Measurements from ENCODE around the gene OR6S1.
A peak's percentile ranks its signal among the peaks of the same experiment; 100 is the strongest.

OR6S1 gene, protein sequence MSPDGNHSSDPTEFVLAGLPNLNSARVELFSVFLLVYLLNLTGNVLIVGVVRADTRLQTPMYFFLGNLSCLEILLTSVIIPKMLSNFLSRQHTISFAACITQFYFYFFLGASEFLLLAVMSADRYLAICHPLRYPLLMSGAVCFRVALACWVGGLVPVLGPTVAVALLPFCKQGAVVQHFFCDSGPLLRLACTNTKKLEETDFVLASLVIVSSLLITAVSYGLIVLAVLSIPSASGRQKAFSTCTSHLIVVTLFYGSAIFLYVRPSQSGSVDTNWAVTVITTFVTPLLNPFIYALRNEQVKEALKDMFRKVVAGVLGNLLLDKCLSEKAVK

DNA sequence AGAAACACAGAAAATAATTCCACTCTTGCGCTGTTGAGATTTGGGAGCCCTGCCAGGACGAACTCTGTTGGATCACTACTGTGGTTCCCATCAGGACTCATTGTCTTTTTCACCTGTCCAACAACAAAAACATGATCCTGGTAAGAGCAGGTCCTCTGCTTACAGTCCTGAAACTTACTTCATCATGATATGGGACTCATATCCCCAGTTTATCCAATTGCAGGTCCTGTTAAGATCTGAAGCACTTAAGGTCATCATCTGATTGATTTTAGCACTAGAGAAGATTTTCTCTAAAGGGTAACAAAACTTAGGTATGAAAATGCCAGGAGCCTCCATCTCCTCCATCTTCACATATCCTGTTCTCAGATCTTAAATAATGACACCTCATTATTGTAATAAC lies at the start of gene OR6S1:
OR6S1 (minus strand) TSS at position 101 of the 400 bp plus-strand sequence; CDS start at position 101, 0 bp downstream.
- DNase-seq (ENCODE audit: low read depth) = no peak
- H3K4me3 ChIP-seq (ENCODE audit: low read length) = no peak within 1 kb of the TSS
- no peak for TF ChIP-seq CTCF (conservative IDR thresholded peaks at IDR 0.05; ENCODE audit: low read depth, low read length)

- peak; percentile 87 for TF ChIP-seq CTCF (conservative IDR thresholded peaks at IDR 0.05; ENCODE audit: low read depth, low read length)
- no peak for DNase-seq (ENCODE audit: low read depth)
- H3K4me3 ChIP-seq (ENCODE audit: low read length) = no peak overlapping the region
These were observed 49.6 kb upstream of the OR6S1 start for GRCh38 chr14:20690848-20691640.

DNA sequence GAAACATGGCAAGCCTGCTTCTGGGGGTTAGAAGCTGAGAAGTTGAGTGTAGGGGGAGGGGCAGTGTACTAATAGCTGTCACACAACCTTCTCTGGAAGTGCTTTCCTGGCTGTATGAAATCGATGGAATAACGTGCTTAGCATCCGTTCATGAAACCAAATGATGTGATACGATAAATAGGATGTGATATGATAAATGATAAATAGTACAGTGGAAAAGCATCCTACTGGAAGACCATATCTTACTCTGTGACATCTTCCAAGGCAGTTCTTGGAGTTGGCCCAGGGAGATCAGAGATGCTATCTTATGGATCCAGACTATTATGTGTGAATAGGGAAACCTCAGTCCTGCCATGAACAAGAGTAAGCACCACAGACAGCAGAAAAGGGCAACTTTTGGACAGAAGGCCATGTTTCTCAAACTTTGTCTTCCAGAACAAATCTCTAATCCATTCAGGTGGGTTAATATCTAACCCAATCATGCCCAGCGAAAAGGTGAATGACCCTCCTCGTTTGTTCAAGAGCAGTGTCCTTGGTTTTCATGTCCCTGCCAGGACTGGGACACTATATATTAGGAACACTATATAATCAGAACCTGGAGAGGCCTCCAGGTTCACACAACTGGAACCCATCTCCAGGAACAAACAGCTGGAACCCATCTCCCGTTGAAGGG lies 46.8 kb upstream of the OR6S1 start, which contains the start of gene ANG:
ANG (plus strand) TSS at position 598 of the 673 bp plus-strand sequence. CDS start 4,801 bp downstream, outside the sequence.
- TF ChIP-seq CTCF (conservative IDR thresholded peaks at IDR 0.05; ENCODE audit: low read depth, low read length) = no peak
- H3K4me3 ChIP-seq (ENCODE audit: low read length) = no peak within 1 kb of the TSS
- DNase-seq (ENCODE audit: low read depth) = no peak

GRCh38 chr14:20687362-20688166 lies 46.1 kb upstream of the OR6S1 start:
- DNase-seq (ENCODE audit: low read depth) = no peak
- no peak overlapping the region for H3K4me3 ChIP-seq (ENCODE audit: low read length)
- TF ChIP-seq CTCF (conservative IDR thresholded peaks at IDR 0.05; ENCODE audit: low read depth, low read length) = no peak

DNA sequence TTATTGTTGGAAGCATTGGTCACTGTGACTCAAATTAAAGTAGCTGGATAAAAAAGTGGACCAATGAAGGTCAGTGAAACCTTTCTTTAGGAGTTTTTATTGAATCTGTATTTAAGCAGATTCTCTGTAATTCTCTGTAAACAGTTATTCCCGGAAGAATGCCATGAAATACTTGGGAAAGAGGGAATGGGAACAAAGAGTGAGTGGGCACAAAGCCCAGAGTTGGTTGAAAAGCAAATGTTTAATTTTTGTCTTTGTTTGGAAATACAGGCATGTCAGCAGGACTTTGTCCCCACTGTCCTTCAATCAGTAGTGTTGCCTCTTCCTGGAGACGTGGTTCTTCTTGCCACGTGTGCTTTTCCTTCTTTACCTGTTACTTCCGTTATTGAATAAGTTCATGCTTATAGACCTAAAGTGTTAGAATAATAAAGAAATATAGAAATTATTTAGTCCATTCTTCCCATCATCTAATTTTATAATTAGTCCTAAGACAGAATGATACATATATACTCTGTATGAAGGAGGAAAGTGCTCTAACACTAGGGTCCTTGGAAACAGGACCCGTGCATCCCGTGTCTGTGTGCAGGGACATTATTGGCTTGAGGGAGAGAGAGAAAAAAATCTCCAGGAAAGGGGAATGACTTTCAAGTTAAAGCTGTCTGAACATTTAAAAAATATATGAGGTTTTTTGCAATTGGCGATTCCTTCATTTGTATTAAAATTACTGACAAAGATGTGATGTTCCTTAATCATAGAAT lies 45.1 kb upstream of the OR6S1 start:
- no peak for TF ChIP-seq CTCF (conservative IDR thresholded peaks at IDR 0.05; ENCODE audit: low read depth, low read length)
- no peak for DNase-seq (ENCODE audit: low read depth)
- H3K4me3 ChIP-seq (ENCODE audit: low read length) = no peak overlapping the region

Data from retinal pigment epithelial cell (primary cell).